HepG2 (cell line): Measurements from ENCODE around the gene TRAPPC3. TPM values are rescaled to one million over a fixed set of nuclear protein-coding genes. Genes with fewer than 3 reads are reported as not detected.

Experiments used
- ESRRA ChIP-seq: sonication (generic); formaldehyde crosslinking; IDR thresholded peaks from 2 replicates; pipeline ENCODE4 v1.5.1; 2020; ENCODE audit warnings: mild to moderate bottlenecking, low read depth, missing genetic modification reagents
- GTF2F1 ChIP-seq: fragments of 150-350 bp; IDR thresholded peaks from 2 replicates; pipeline ENCODE4 v1.6.1; 2014; ENCODE audit warnings: low read length
- JUN ChIP-seq: sonication (generic); formaldehyde crosslinking; IDR thresholded peaks from 2 replicates; pipeline ENCODE4 v1.4.0; 2020; ENCODE audit warnings: mild to moderate bottlenecking, missing genetic modification reagents
- KDM6A ChIP-seq: IDR thresholded peaks from 2 replicates; pipeline ENCODE4 v1.6.1; 2016; ENCODE audit warnings: low read depth
- MEIS1 ChIP-seq: sonication (generic); formaldehyde crosslinking; IDR thresholded peaks from 2 replicates; pipeline ENCODE4 v1.9.0; 2021; ENCODE audit warnings: mild to moderate bottlenecking, missing genetic modification reagents, moderate library complexity, borderline replicate concordance
- RBM22 ChIP-seq: fragments of 200-400 bp; formaldehyde crosslinking; optimal IDR thresholded peaks from 2 replicates; pipeline ENCODE3; 2017; ENCODE audit warnings: mild to moderate bottlenecking, low read length, moderate library complexity
- SP2 ChIP-seq: sonication (generic); formaldehyde crosslinking; IDR thresholded peaks from 2 replicates; pipeline ENCODE4 v1.5.1; 2020; ENCODE audit warnings: mild to moderate bottlenecking, missing genetic modification reagents
- TCF12 ChIP-seq, 2 experiments: fragments of 450-650 bp in 1 of 2; sonication (generic) in 1 of 2; formaldehyde crosslinking in 1 of 2; IDR thresholded peaks; 2 replicates each; pipeline versions ENCODE4 v1.6.1 to v1.8.0; 2017 to 2022; ENCODE audit warnings: antibody characterized with exemption in 1 of 2, mild to moderate bottlenecking in 1 of 2, missing genetic modification reagents in 1 of 2, moderate library complexity in 1 of 2
- ZNF180 ChIP-seq: sonication (generic); formaldehyde crosslinking; IDR thresholded peaks from 2 replicates; pipeline ENCODE4 v1.4.0; 2020; ENCODE audit warnings: low read depth, missing genetic modification reagents, borderline replicate concordance
- ZNF317 ChIP-seq: sonication (generic); formaldehyde crosslinking; IDR thresholded peaks from 2 replicates; pipeline ENCODE4 v1.5.0; 2020; ENCODE audit warnings: mild to moderate bottlenecking, missing genetic modification reagents
- ZNF777 ChIP-seq: sonication (generic); formaldehyde crosslinking; IDR thresholded peaks from 2 replicates; pipeline ENCODE4 v1.4.0; 2020; ENCODE audit warnings: missing genetic modification reagents
- polyA plus RNA-seq, 8 experiments: library from polyadenylated mRNA; depleted of rRNA in 3 of 8; stranded (reverse) in 7 of 8; unstranded in 1 of 8; fragments of >200 nt; fragmentation: Illumina TruSeq in 4 of 8; extraction: Trizol in 4 of 8; gene quantifications; 2 replicates each; pipeline versions ENCODE4 v1.2.1 to v1.2.3, GENCODE V29; 2011 to 2016; ENCODE audit warnings: low read depth in 4 of 8, missing spikeins in 1 of 8, mixed read lengths in 1 of 8; ENCODE audit not compliant: insufficient read depth in 1 of 8
- total RNA-seq, 5 experiments: library from RNA; depleted of rRNA; stranded (reverse); fragments of >200 nt; fragmentation: Illumina TruSeq; extraction: Trizol; gene quantifications; 2 replicates each; pipeline ENCODE4 v1.2.3, GENCODE V29; 2016; ENCODE audit warnings: low read depth in 1 of 5
- TF ChIP-seq, protein P1 (sequence below): sonication (generic); formaldehyde crosslinking; IDR thresholded peaks from 2 replicates; pipeline ENCODE4 v1.8.0; 2022; ENCODE audit warnings: missing genetic modification reagents, mild to moderate bottlenecking, moderate library complexity, borderline replicate concordance
- TF ChIP-seq, protein P2 (sequence below): sonication (generic); formaldehyde crosslinking; conservative IDR thresholded peaks from 2 replicates; pipeline ENCODE4 v1.4.0; 2020; ENCODE audit warnings: missing genetic modification reagents
- TF ChIP-seq, protein P3 (sequence below): IDR thresholded peaks from 2 replicates; pipeline ENCODE4 v1.6.1; 2012; ENCODE audit warnings: low read depth, low read length, improper control_type of control experiment
- TF ChIP-seq, protein P4 (sequence below): sonication (generic); formaldehyde crosslinking; IDR thresholded peaks from 2 replicates; pipeline ENCODE4 v1.9.0; 2021; ENCODE audit warnings: missing genetic modification reagents, mild to moderate bottlenecking, borderline replicate concordance
- TF ChIP-seq, protein P5 (sequence below): IDR thresholded peaks from 2 replicates; pipeline ENCODE4 v1.4.0; 2020; ENCODE audit warnings: mild to moderate bottlenecking, missing genetic modification reagents

TRAPPC3 gene
- total and polyA plus RNA-seq, 2 of the 13 experiments (the other 11 are each of a cell fraction or from before 2014, with no cell fraction given), result 53.7 to 62.4 TPM

DNA sequence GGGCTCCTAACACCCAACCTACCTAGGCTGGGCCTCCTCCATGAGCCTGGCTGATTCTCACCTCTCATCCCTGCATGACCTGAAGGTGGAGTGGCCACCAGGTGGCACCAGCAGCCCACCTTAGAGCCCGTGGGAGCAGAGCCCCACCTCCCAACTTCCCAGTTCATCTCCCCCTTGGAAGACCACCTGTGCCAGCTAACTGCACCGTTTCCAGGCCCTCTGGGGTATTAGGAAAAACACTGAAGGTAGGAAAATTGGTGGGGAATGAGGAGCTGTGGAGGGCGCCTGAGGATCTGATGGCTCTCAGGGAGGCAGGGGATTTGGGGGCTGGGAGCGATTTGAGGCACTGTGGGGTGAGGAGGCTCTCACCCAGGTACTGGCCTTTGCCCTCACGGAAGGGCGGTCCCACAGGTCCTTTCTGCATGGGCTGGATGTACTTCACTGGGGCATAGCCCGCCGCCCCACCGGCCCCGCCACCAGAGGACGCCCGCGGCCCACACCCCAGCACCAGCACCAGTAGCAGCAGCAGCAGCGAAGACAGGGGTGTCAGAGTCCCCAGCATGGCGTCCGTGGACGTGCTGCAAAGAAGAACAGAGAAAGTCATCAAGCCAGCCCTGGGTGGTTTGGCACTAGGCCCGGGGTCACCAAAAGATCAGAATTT lies 49.5 kb downstream of the TRAPPC3 start (continued):
- TF ChIP-seq MEIS1 (CRISPR knock-in tag) (peak; percentile 54; the same call in 1 of the 2 replicates), SP2 (no peak), TCF12 (IDR thresholded peaks at IDR 0.05) (no peak), TCF12 (CRISPR knock-in tag; IDR thresholded peaks at IDR 0.05) (0 out of 2 replicates have a peak, but pooled peaks have one; percentile 32), GTF2F1 (no peak), KDM6A (no peak), RBM22 (no peak), ZNF777 (CRISPR knock-in tag) (no peak), ESRRA (no peak), ZNF180 (CRISPR knock-in tag) (no peak), ZNF317 (peak; percentile 43; the same call in 1 of the 2 replicates), JUN (no peak)
- TF ChIP-seq, protein P1, sequence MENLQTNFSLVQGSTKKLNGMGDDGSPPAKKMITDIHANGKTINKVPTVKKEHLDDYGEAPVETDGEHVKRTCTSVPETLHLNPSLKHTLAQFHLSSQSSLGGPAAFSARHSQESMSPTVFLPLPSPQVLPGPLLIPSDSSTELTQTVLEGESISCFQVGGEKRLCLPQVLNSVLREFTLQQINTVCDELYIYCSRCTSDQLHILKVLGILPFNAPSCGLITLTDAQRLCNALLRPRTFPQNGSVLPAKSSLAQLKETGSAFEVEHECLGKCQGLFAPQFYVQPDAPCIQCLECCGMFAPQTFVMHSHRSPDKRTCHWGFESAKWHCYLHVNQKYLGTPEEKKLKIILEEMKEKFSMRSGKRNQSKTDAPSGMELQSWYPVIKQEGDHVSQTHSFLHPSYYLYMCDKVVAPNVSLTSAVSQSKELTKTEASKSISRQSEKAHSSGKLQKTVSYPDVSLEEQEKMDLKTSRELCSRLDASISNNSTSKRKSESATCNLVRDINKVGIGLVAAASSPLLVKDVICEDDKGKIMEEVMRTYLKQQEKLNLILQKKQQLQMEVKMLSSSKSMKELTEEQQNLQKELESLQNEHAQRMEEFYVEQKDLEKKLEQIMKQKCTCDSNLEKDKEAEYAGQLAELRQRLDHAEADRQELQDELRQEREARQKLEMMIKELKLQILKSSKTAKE, result no peak
- TF ChIP-seq, protein P2, sequence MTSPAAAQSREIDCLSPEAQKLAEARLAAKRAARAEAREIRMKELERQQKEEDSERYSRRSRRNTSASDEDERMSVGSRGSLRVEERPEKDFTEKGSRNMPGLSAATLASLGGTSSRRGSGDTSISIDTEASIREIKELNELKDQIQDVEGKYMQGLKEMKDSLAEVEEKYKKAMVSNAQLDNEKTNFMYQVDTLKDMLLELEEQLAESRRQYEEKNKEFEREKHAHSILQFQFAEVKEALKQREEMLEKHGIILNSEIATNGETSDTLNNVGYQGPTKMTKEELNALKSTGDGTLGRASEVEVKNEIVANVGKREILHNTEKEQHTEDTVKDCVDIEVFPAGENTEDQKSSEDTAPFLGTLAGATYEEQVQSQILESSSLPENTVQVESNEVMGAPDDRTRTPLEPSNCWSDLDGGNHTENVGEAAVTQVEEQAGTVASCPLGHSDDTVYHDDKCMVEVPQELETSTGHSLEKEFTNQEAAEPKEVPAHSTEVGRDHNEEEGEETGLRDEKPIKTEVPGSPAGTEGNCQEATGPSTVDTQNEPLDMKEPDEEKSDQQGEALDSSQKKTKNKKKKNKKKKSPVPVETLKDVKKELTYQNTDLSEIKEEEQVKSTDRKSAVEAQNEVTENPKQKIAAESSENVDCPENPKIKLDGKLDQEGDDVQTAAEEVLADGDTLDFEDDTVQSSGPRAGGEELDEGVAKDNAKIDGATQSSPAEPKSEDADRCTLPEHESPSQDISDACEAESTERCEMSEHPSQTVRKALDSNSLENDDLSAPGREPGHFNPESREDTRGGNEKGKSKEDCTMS (CRISPR knock-in tag), result no peak
- TF ChIP-seq, protein P3, sequence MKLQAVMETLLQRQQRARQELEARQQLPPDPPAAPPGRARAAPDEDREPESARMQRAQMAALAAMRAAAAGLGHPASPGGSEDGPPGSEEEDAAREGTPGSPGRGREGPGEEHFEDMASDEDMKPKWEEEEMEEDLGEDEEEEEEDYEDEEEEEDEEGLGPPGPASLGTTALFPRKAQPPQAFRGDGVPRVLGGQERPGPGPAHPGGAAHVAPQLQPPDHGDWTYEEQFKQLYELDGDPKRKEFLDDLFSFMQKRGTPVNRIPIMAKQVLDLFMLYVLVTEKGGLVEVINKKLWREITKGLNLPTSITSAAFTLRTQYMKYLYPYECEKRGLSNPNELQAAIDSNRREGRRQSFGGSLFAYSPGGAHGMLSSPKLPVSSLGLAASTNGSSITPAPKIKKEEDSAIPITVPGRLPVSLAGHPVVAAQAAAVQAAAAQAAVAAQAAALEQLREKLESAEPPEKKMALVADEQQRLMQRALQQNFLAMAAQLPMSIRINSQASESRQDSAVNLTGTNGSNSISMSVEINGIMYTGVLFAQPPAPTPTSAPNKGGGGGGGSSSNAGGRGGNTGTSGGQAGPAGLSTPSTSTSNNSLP, result no peak
- TF ChIP-seq, protein P4, sequence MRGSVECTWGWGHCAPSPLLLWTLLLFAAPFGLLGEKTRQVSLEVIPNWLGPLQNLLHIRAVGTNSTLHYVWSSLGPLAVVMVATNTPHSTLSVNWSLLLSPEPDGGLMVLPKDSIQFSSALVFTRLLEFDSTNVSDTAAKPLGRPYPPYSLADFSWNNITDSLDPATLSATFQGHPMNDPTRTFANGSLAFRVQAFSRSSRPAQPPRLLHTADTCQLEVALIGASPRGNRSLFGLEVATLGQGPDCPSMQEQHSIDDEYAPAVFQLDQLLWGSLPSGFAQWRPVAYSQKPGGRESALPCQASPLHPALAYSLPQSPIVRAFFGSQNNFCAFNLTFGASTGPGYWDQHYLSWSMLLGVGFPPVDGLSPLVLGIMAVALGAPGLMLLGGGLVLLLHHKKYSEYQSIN (CRISPR knock-in tag), result no peak
- TF ChIP-seq, protein P5, sequence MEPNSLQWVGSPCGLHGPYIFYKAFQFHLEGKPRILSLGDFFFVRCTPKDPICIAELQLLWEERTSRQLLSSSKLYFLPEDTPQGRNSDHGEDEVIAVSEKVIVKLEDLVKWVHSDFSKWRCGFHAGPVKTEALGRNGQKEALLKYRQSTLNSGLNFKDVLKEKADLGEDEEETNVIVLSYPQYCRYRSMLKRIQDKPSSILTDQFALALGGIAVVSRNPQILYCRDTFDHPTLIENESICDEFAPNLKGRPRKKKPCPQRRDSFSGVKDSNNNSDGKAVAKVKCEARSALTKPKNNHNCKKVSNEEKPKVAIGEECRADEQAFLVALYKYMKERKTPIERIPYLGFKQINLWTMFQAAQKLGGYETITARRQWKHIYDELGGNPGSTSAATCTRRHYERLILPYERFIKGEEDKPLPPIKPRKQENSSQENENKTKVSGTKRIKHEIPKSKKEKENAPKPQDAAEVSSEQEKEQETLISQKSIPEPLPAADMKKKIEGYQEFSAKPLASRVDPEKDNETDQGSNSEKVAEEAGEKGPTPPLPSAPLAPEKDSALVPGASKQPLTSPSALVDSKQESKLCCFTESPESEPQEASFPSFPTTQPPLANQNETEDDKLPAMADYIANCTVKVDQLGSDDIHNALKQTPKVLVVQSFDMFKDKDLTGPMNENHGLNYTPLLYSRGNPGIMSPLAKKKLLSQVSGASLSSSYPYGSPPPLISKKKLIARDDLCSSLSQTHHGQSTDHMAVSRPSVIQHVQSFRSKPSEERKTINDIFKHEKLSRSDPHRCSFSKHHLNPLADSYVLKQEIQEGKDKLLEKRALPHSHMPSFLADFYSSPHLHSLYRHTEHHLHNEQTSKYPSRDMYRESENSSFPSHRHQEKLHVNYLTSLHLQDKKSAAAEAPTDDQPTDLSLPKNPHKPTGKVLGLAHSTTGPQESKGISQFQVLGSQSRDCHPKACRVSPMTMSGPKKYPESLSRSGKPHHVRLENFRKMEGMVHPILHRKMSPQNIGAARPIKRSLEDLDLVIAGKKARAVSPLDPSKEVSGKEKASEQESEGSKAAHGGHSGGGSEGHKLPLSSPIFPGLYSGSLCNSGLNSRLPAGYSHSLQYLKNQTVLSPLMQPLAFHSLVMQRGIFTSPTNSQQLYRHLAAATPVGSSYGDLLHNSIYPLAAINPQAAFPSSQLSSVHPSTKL, result no peak; the same call in 1 of the 2 replicates
